AML-193 (cell line): Measurements from ENCODE around the gene EXOC6B.

Experiments
- DNase-seq, 2 experiments: peaks; one replicate each; lab custom pipeline; 2025; lab: John Stamatoyannopoulos, UW

Gene EXOC6B

DNA sequence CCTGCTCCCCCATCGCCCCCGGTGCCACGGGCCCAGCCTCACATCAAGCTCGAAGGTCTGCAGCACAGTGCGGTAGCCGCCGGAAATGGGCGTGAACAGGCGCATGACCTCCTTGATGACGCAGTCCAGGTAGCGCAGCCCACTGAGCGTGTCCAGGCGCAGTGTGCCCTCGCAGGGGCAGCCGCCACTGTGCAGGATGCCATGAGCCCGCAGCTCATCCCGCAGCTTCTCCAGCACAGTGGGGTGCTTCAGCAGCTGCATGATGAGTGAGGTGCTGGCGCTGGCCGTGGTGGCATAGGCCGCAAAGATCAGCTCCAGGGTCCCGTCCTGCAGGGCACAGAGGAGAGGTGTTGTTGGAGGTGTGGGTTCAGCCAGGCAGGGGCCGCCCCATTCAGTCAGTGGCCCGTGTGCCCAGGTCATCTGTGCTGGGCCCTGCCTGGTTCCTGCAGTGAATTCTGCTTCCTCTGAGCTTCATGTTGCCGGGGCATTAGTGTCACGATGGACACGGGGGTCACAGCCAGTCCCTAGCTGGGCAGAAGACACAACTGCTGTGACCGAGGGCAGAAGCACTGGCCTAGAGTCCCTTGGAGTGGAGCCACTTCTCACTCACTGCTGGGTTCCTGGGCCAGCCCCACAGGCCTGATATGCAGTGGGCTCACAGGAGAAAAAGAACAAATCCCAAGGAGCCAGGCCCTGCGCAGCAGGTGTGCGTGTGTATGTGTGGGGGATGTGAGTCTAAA lies 692.7 kb downstream of the EXOC6B start:
- no peak for DNase-seq

GRCh38 chr2:72131916-72132841 lies 693.7 kb downstream of the EXOC6B start:
- no peak for DNase-seq

- DNase-seq, result no peak
These were observed 694.4 kb downstream of the EXOC6B start for GRCh38 chr2:72131371-72131891.

GRCh38 chr2:72130659-72131360 lies 695.0 kb downstream of the EXOC6B start:
- no peak for DNase-seq

DNA sequence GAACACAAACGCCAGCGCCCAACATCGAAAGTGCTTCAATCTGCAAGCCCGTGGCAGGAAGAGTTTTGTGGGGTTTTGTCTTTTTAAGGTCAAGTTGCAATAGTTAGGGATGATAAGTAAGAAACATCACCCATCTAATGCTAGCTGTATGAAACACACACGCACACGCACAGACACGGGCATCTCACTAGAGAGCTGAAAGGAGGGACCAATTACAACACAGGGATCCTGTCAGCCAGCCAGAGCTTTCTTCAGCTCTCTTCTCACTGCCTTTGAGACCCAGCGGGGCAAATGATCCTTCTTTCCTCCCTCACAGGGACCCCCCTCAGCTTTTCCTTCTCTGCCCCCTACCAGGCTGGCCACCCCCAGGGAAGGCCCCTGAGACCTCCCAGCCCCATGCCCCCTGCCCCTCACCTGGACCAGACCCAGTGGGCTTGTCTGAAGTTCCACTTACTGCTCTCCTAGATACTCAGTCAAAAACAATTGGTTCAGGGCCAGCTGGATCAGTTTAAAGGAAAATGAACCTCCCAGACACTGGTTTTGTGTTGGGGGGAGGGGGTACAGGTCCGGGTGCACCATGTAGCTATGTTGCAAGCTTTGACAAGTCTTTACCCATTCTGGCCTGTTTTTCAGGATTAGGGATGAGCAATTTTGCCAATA lies 696.0 kb downstream of the EXOC6B start:
- DNase-seq, result no peak

DNA sequence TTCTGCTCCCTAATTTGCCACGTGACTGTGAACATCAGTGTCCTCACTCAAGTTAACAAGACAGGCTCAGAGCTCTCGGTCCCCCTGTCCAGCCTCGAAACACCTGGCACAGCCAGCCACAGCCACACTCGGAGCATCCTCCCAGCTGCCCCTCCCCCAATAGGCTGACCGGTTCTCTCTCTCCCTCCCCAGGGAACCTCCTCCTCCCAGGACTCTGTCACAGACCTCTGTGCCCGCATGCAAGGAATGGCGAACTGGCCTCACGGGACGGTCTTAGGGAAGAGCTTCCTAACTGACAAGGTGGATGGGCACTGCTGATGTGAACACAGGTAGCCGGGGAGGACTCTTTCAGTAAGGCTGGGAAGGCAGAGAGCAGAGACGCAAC lies 697.0 kb downstream of the EXOC6B start:
- no peak for DNase-seq

DNA sequence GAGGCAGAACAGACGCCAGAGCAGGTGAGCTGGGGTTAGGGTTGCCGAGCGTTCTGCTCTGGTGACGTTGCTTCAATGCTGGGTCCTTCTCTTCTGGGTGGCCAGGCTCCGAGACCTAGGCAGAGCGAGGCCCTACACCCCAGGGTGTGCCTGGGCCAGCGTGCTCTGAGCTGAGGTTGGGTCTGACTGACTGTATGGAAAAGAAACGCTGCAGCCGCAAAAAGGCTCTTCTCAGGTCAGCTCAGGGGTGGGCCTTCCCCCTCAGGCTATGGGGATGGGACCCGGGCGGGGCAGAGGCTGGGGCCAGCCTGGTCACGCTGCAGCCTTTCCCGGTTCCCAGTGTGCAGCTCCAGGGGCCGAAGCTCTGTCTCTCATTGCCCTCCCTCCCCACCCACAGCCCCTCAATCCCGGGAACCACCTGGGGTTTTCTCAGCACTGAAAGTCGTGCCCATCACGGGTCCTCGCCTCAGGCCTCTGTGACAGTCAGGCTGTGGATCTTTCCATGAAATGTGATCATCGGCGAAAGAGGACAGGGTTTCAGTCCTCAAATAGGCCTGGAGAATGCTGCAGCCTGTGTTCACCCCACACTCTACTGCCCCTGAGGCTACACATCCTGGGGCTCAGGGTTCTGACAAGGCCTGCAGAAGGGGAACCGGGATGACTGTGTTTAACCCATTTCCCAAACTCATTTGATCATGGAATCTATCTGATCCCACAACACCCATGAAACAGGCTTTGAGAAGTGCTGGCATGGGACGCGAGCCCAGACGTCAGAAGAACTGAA lies 697.6 kb downstream of the EXOC6B start:
- no peak for DNase-seq

DNA sequence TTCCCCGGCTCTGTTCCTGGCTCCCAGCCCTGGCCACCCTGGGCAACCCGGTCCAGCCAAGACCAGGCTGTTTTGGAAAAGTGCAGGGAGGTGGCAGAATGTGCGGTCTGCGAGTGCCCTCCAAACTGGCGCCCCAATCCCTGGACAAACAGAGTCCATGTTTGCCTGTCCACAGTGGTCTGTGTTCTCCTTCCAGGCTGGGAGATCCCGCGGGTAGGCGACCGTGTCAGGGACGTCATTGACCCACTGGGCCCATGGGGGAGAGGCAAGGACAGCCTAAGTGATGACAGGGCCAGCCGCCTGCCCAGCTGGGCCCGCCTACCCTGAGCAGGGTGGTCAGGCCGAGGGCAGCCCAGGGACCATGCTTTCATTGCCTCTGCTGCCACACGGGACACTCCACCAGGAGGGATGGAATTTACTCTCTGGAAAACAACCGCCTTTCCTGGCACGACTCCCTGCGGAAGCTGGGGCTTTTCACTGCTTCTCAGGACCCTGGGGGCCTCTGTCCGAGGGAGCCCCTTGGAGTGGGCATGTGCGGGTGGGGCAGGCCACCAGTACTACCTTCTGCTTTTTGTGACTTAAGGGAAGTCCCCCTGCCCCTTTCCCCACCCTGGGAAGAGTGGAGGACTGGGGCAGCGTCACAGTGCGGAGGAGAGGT lies 698.3 kb downstream of the EXOC6B start:
- DNase-seq, result no peak

DNA sequence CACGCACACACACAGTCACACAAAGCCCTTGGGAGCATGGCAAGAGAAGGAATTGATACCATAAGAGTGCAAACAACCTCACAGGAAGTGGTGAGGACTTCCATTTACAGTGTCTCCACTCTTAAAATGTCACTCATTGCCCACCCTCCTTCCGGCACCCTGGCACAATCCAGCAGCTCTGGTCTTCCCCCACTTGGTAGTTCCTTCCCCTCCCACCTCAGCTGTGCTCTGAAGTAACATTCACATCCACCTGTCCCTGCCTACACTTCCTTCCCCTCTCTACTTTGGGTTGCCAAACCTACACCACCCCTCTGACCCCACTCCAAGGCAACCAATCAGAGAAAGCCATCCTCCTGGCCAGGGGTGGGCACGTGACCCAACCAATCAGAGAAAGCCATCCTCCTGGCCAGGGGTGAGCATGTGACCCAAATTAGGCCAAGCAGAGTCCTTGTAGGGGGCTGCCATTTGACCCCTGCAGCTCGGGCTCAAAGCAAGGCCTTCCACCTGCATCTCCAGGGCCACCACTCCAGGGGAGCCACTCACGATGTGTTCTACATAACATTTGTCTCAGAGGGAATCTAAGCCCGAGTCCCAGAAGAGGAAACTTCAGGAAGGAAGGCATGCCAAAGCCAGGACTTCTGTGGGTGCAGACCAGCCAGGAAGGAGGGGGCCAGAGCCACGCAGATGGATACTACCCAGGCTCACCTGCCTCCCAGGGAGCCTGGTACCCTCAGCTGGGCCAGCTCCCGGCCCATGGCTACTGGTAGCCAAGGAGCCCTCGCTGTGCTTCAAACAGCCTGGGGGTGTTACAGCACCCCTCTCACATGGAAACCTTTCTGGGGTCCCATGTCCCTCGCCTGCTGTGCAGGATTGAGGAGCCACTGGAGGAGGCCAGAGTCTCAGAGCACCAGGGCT lies 699.4 kb downstream of the EXOC6B start:
- DNase-seq, result no peak
